ENCODE results near the gene C18orf54.

C18orf54 gene

GRCh38 chr18:54411781-54412180, 54.1 kb downstream of the C18orf54 start:
- Histone ChIP-seq H3K27me3 (ENCODE audit: low read depth, low read length) (no peaks in the 10 kb centered on the region), H3K4me3 (ENCODE audit: low read length) (no peak overlapping the region), H3K9ac (ENCODE audit: low read length) (no peak overlapping the region), H3K27ac (ENCODE audit: low read length) (no peak overlapping the region), H2AFZ (ENCODE audit: low read depth, low read length) (no peak overlapping the region), H3K36me3 (replicated peaks; ENCODE audit: low read depth, low read length) (no peaks in the 10 kb centered on the region), H3K79me2 (ENCODE audit: low read length) (no peaks in the 10 kb centered on the region), H4K20me1 (ENCODE audit: insufficient read depth, low read length) (no peaks in the 10 kb centered on the region), H3K4me2 (ENCODE audit: low read length) (no peak overlapping the region), H3K4me1 (ENCODE audit: low read length) (no peaks in the 10 kb centered on the region), H3K9me3 (ENCODE audit: insufficient read depth, low read length) (no peaks in the 10 kb centered on the region)
- no peak for TF ChIP-seq CTCF (IDR thresholded peaks at IDR 0.05; ENCODE audit: low read depth, low read length)

- Histone ChIP-seq H3K9ac (ENCODE audit: low read length) (no peak overlapping the region), H3K27me3 (ENCODE audit: low read depth, low read length) (0 out of 2 replicates have a peak, but pooled peaks cover 2% of the 10 kb centered on the region), H2AFZ (ENCODE audit: low read depth, low read length) (no peak overlapping the region), H3K4me1 (ENCODE audit: low read length) (no peaks in the 10 kb centered on the region), H4K20me1 (ENCODE audit: insufficient read depth, low read length) (no peaks in the 10 kb centered on the region), H3K27ac (ENCODE audit: low read length) (no peak overlapping the region), H3K79me2 (ENCODE audit: low read length) (no peaks in the 10 kb centered on the region), H3K4me3 (ENCODE audit: low read length) (no peak overlapping the region), H3K9me3 (ENCODE audit: insufficient read depth, low read length) (no peaks in the 10 kb centered on the region), H3K36me3 (replicated peaks; ENCODE audit: low read depth, low read length) (no peaks in the 10 kb centered on the region), H3K4me2 (ENCODE audit: low read length) (no peak overlapping the region)
- no peak for TF ChIP-seq CTCF (IDR thresholded peaks at IDR 0.05; ENCODE audit: low read depth, low read length)
- no peak for TF ChIP-seq EZH2phosphoT487 (IDR thresholded peaks at IDR 0.05; ENCODE audit: low read depth)
Observed at GRCh38 chr18:54415086-54415485, 57.4 kb downstream of the C18orf54 start.

GRCh38 chr18:54416436-54416835, 58.7 kb downstream of the C18orf54 start:
- H3K79me2 ChIP-seq (ENCODE audit: low read length), result no peaks in the 10 kb centered on the region
- no peak overlapping the region for H2AFZ ChIP-seq (ENCODE audit: low read depth, low read length)
- no peaks in the 10 kb centered on the region for H3K9me3 ChIP-seq (ENCODE audit: insufficient read depth, low read length)
- no peaks in the 10 kb centered on the region for H3K36me3 ChIP-seq (replicated peaks; ENCODE audit: low read depth, low read length)
- 0 out of 2 replicates have a peak, but pooled peaks cover 4% of the 10 kb centered on the region for H3K27me3 ChIP-seq (ENCODE audit: low read depth, low read length)
- H4K20me1 ChIP-seq (ENCODE audit: insufficient read depth, low read length), result no peaks in the 10 kb centered on the region
- no peaks in the 10 kb centered on the region for H3K4me1 ChIP-seq (ENCODE audit: low read length)
- H3K27ac ChIP-seq (ENCODE audit: low read length), result no peak overlapping the region
- no peak for TF ChIP-seq EZH2phosphoT487 (IDR thresholded peaks at IDR 0.05; ENCODE audit: low read depth)
- TF ChIP-seq CTCF (IDR thresholded peaks at IDR 0.05; ENCODE audit: low read depth, low read length), result no peak
- H3K4me3 ChIP-seq (ENCODE audit: low read length), result no peak overlapping the region
- H3K4me2 ChIP-seq (ENCODE audit: low read length), result no peak overlapping the region
- H3K9ac ChIP-seq (ENCODE audit: low read length), result no peak overlapping the region

- H4K20me1 ChIP-seq (ENCODE audit: insufficient read depth, low read length), result no peaks in the 10 kb centered on the region
- H3K27me3 ChIP-seq (ENCODE audit: low read depth, low read length), result 0 out of 2 replicates have a peak, but pooled peaks cover 4% of the 10 kb centered on the region
- H2AFZ ChIP-seq (ENCODE audit: low read depth, low read length), result no peak overlapping the region
- no peak overlapping the region for H3K4me3 ChIP-seq (ENCODE audit: low read length)
- no peaks in the 10 kb centered on the region for H3K4me1 ChIP-seq (ENCODE audit: low read length)
- no peak overlapping the region for H3K9ac ChIP-seq (ENCODE audit: low read length)
- no peak overlapping the region for H3K4me2 ChIP-seq (ENCODE audit: low read length)
- no peaks in the 10 kb centered on the region for H3K9me3 ChIP-seq (ENCODE audit: insufficient read depth, low read length)
- no peaks in the 10 kb centered on the region for H3K79me2 ChIP-seq (ENCODE audit: low read length)
- TF ChIP-seq EZH2phosphoT487 (IDR thresholded peaks at IDR 0.05; ENCODE audit: low read depth) (no peak), CTCF (IDR thresholded peaks at IDR 0.05; ENCODE audit: low read depth, low read length) (no peak)
- H3K27ac ChIP-seq (ENCODE audit: low read length), result no peak overlapping the region
- H3K36me3 ChIP-seq (replicated peaks; ENCODE audit: low read depth, low read length), result no peaks in the 10 kb centered on the region
Observed at GRCh38 chr18:54423831-54424230, 66.1 kb downstream of the C18orf54 start.

Data from OCI-LY3 (cell line).